Hepatocyte (in vitro differentiated cells): ENCODE measurements around the gene AGFG2.
"Not testable (repeated sequence)": the region's sequence is repeated elsewhere in the genome, so short reads cannot be mapped to it uniquely, and the experiment has no call there.

Experiments used
- CTCF ChIP-seq: fragments of 200-600 bp; sonication (generic); IDR thresholded peaks from 2 replicates; pipeline ENCODE4 v1.5.1; 2016; ENCODE audit warnings: antibody characterized with exemption, mild to moderate bottlenecking; ENCODE audit not compliant: poor library complexity
- EZH2 ChIP-seq: fragments of 200-600 bp; sonication (generic); IDR thresholded peaks from 2 replicates; pipeline ENCODE4 v1.6.1; 2016; ENCODE audit warnings: antibody characterized with exemption, mild to moderate bottlenecking, borderline replicate concordance
- EZH2phosphoT487 ChIP-seq: fragments of 200-600 bp; sonication (generic); IDR thresholded peaks from one replicate; pipeline ENCODE4 v1.6.1; 2018; ENCODE audit warnings: antibody characterized with exemption, mild to moderate bottlenecking, low read depth, moderate library complexity; ENCODE audit not compliant: unreplicated experiment, severe bottlenecking

GRCh38 chr7:100541309-100541708, 2.3 kb downstream of the AGFG2 start:
- TF ChIP-seq CTCF, EZH2phosphoT487, EZH2: not testable (repeated sequence)
